GM12878 (cell line): Measurements from ENCODE around the gene ACP3.

Experiments
- BRCA1 ChIP-seq: IDR thresholded peaks from 2 replicates; pipeline ENCODE4 v1.6.1; 2011; ENCODE audit warnings: low read depth, low read length, improper control_type of control experiment
- CEBPB ChIP-seq, 2 experiments: fragments of 150-350 bp in 1 of 2; IDR thresholded peaks; 2 replicates each; pipeline ENCODE4 v1.6.1; 2012 to 2014; ENCODE audit warnings: low read depth in 2 of 2, low read length in 2 of 2, borderline replicate concordance in 1 of 2, inconsistent platforms in 1 of 2
- CREM ChIP-seq: IDR thresholded peaks from 2 replicates; pipeline ENCODE4 v1.6.1; 2014; ENCODE audit warnings: antibody characterized with exemption, low read depth
- EGR1 ChIP-seq, 2 experiments: IDR thresholded peaks; 1 replicate in 1 of 2; 2 replicates in 1 of 2; pipeline ENCODE4 v1.6.1; 2011 to 2012; ENCODE audit warnings: low read depth in 2 of 2, low read length in 2 of 2, borderline replicate concordance in 1 of 2, mild to moderate bottlenecking in 1 of 2, moderate library complexity in 1 of 2
- ESRRA ChIP-seq: IDR thresholded peaks from 2 replicates; pipeline ENCODE4 v1.6.1; 2012; ENCODE audit warnings: mild to moderate bottlenecking, low read length, improper control_type of control experiment
- EZH2 ChIP-seq: IDR thresholded peaks from 2 replicates; pipeline ENCODE4 v1.6.1; 2012; ENCODE audit warnings: low read depth, mild to moderate bottlenecking, control low read depth, inconsistent platforms, low read length, borderline replicate concordance; ENCODE audit not compliant: control insufficient read depth
- FOXM1 ChIP-seq: IDR thresholded peaks from 2 replicates; pipeline ENCODE4 v1.6.1; 2012; ENCODE audit warnings: low read depth, mild to moderate bottlenecking, inconsistent platforms, low read length, moderate library complexity
- MXI1 ChIP-seq: fragments of 150-350 bp; IDR thresholded peaks from 2 replicates; pipeline ENCODE4 v1.6.1; 2011; ENCODE audit warnings: low read depth, mild to moderate bottlenecking, inconsistent platforms, low read length, improper control_type of control experiment
- NFYA ChIP-seq: IDR thresholded peaks from 2 replicates; pipeline ENCODE4 v1.6.1; 2011; ENCODE audit warnings: low read depth, mild to moderate bottlenecking, low read length, improper control_type of control experiment, borderline replicate concordance
- POLR2AphosphoS5 ChIP-seq: IDR thresholded peaks from 2 replicates; pipeline ENCODE4 v1.6.1; 2011; ENCODE audit warnings: mild to moderate bottlenecking, low read length, inconsistent platforms
- TF ChIP-seq, protein P1 (sequence below), 3 experiments: IDR thresholded peaks in 2 of 3; conservative IDR thresholded peaks in 1 of 3; 2 replicates each; pipeline ENCODE4 v1.5.1; 2011; ENCODE audit warnings: low read depth in 3 of 3, low read length in 3 of 3, mild to moderate bottlenecking in 3 of 3, control low read depth in 2 of 3, moderate library complexity in 2 of 3, inconsistent platforms in 1 of 3, mixed read lengths in 1 of 3; ENCODE audit not compliant: control insufficient read depth in 2 of 3, insufficient read depth in 1 of 3; ENCODE audit errors: extremely low read depth in 1 of 3

GRCh38 chr3:132368962-132369361, 51.8 kb downstream of the ACP3 start:
- TF ChIP-seq CEBPB (IDR thresholded peaks at IDR 0.05; ENCODE audit: borderline replicate concordance in 1 of 2, low read depth in 2 of 2, low read length in 2 of 2) (no peak), NFYA (no peak), ESRRA (no peak), POLR2AphosphoS5 (no peak), CREM (no peak), BRCA1 (no peak), EZH2 (no peak), FOXM1 (no peak), EGR1 (IDR thresholded peaks at IDR 0.05; ENCODE audit: borderline replicate concordance in 1 of 2, low read depth in 2 of 2, low read length in 2 of 2) (no peak), MXI1 (no peak)
- TF ChIP-seq, protein P1, sequence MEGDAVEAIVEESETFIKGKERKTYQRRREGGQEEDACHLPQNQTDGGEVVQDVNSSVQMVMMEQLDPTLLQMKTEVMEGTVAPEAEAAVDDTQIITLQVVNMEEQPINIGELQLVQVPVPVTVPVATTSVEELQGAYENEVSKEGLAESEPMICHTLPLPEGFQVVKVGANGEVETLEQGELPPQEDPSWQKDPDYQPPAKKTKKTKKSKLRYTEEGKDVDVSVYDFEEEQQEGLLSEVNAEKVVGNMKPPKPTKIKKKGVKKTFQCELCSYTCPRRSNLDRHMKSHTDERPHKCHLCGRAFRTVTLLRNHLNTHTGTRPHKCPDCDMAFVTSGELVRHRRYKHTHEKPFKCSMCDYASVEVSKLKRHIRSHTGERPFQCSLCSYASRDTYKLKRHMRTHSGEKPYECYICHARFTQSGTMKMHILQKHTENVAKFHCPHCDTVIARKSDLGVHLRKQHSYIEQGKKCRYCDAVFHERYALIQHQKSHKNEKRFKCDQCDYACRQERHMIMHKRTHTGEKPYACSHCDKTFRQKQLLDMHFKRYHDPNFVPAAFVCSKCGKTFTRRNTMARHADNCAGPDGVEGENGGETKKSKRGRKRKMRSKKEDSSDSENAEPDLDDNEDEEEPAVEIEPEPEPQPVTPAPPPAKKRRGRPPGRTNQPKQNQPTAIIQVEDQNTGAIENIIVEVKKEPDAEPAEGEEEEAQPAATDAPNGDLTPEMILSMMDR (IDR thresholded peaks at IDR 0.05 in 2 of 3, conservative IDR thresholded peaks at IDR 0.05 in 1 of 3; ENCODE audit: control insufficient read depth in 2 of 3, extremely low read depth in 1 of 3, insufficient read depth in 1 of 3, low read depth in 3 of 3, low read length in 3 of 3) = no peak
